Astrocyte of the cerebellum (primary cell): ENCODE data around the gene SRF.

ENCODE experiments used
- DNase-seq: peaks from one replicate; pipeline ENCODE4 v3.0.0-alpha.2; 2011; ENCODE audit warnings: low read depth
- H3K4me3 ChIP-seq: 2 replicates; pipeline ENCODE4 v1.5.1; 2011; ENCODE audit warnings: mild to moderate bottlenecking, low read depth, low read length, moderate library complexity
- CTCF ChIP-seq: IDR thresholded peaks from 2 replicates; pipeline ENCODE4 v1.5.1; 2012; ENCODE audit warnings: low read length, low read depth, moderate library complexity, mild to moderate bottlenecking; ENCODE audit errors: missing control alignments
- in situ Hi-C: cut with HindIII; loops from 2 replicates; pipeline ENCODE4 v1.10.0; 2017; ENCODE audit warnings: low sequenced_read_pairs

Gene SRF

GRCh38 chr6:43205849-43206248 lies 34.8 kb downstream of the SRF start:
- in situ Hi-C loops: no loop called here
- H3K4me3 ChIP-seq: no peak overlapping the region
- no peak for DNase-seq
- no peak for TF ChIP-seq CTCF

GRCh38 chr6:43207286-43207685 lies 36.2 kb downstream of the SRF start:
- no peak overlapping the region for H3K4me3 ChIP-seq
- no peak for TF ChIP-seq CTCF
- in situ Hi-C loops: no loop called here
- no peak for DNase-seq

- TF ChIP-seq CTCF: no peak
- no peak overlapping the region for H3K4me3 ChIP-seq
- in situ Hi-C loops: no loop called here
- DNase-seq: no peak
These were observed 40.9 kb downstream of the SRF start for GRCh38 chr6:43211955-43212354.

GRCh38 chr6:43213431-43213830 lies 42.4 kb downstream of the SRF start:
- no peak overlapping the region for H3K4me3 ChIP-seq
- TF ChIP-seq CTCF: no peak
- DNase-seq: no peak
- in situ Hi-C loops: no loop called here

- DNase-seq: no peak
- TF ChIP-seq CTCF: no peak
- in situ Hi-C loops: loop anchor here (5.0 kb wide), 1 partner anchor 33 kb away; the partner anchor contains the start of gene CUL9
- no peak overlapping the region for H3K4me3 ChIP-seq
These were observed 44.0 kb downstream of the SRF start for GRCh38 chr6:43215066-43215465.

GRCh38 chr6:43216200-43216599 lies 45.1 kb downstream of the SRF start:
- in situ Hi-C loops: loop anchor here (5.0 kb wide), 1 partner anchor 34 kb away; the partner anchor contains the start of gene CUL9
- no peak for DNase-seq
- no peak overlapping the region for H3K4me3 ChIP-seq
- TF ChIP-seq CTCF: no peak

GRCh38 chr6:43217351-43217750 lies 46.3 kb downstream of the SRF start:
- no peak for TF ChIP-seq CTCF
- in situ Hi-C loops: loop anchor here (5.0 kb wide), 1 partner anchor 35 kb away; the partner anchor contains the start of gene CUL9
- DNase-seq: no peak
- no peak overlapping the region for H3K4me3 ChIP-seq
